Measurements from ENCODE around the gene MAPKBP1.

MAPKBP1 gene

DNA sequence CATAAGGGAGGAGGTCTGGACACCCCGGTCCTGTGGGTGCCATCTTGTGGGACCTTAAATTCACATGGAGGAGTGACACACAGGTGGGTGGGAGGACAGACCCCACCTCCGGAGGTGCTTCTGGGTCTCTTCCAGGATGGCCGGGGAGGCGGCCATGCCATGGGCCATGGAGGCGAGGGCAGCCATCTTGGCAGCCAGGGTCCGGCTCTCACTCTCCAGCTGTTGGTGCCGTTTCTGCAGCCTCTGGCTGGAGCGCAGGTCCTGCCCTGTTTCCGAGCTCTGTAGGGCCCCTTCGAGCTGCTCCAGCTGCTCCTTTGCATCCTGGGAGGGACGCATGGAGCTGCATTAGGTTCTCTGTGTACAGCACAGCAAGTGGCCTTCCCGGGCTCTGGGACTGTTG, 100.5 kb downstream of the MAPKBP1 start:
- Histone ChIP-seq H3K9me3 (no peaks in the 10 kb centered on the region), H3K27me3 (peaks cover 6% of the 10 kb centered on the region), H3K36me3 (no peaks in the 10 kb centered on the region), H3K4me3 (ENCODE audit: low read depth in 1 of 2, low read length in 1 of 2) (no peak overlapping the region), H3K27ac (no peak overlapping the region), H3K4me1 (ENCODE audit: control insufficient read depth in 1 of 2, insufficient read depth in 1 of 2, low read depth in 1 of 2, low read length in 1 of 2) (no peaks in the 10 kb centered on the region)
- TF ChIP-seq, protein P1, sequence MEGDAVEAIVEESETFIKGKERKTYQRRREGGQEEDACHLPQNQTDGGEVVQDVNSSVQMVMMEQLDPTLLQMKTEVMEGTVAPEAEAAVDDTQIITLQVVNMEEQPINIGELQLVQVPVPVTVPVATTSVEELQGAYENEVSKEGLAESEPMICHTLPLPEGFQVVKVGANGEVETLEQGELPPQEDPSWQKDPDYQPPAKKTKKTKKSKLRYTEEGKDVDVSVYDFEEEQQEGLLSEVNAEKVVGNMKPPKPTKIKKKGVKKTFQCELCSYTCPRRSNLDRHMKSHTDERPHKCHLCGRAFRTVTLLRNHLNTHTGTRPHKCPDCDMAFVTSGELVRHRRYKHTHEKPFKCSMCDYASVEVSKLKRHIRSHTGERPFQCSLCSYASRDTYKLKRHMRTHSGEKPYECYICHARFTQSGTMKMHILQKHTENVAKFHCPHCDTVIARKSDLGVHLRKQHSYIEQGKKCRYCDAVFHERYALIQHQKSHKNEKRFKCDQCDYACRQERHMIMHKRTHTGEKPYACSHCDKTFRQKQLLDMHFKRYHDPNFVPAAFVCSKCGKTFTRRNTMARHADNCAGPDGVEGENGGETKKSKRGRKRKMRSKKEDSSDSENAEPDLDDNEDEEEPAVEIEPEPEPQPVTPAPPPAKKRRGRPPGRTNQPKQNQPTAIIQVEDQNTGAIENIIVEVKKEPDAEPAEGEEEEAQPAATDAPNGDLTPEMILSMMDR (IDR thresholded peaks at IDR 0.05), result no peak

GRCh38 chr15:41876007-41876406, 101.7 kb downstream of the MAPKBP1 start:
- Histone ChIP-seq H3K36me3 (no peaks in the 10 kb centered on the region), H3K4me1 (ENCODE audit: control insufficient read depth in 1 of 2, insufficient read depth in 1 of 2, low read depth in 1 of 2, low read length in 1 of 2) (no peaks in the 10 kb centered on the region), H3K9me3 (no peaks in the 10 kb centered on the region), H3K27ac (no peak overlapping the region), H3K27me3 (peaks cover 19% of the 10 kb centered on the region), H3K4me3 (ENCODE audit: low read depth in 1 of 2, low read length in 1 of 2) (no peak overlapping the region)
- TF ChIP-seq, protein P1 (IDR thresholded peaks at IDR 0.05), result no peak

GRCh38 chr15:41876689-41877088, 102.4 kb downstream of the MAPKBP1 start:
- no peaks in the 10 kb centered on the region for H3K36me3 ChIP-seq
- H3K27me3 ChIP-seq, result peaks cover 26% of the 10 kb centered on the region
- TF ChIP-seq, protein P1 (IDR thresholded peaks at IDR 0.05), result no peak
- H3K4me1 ChIP-seq (ENCODE audit: control insufficient read depth in 1 of 2, insufficient read depth in 1 of 2, low read depth in 1 of 2, low read length in 1 of 2), result no peaks in the 10 kb centered on the region
- no peaks in the 10 kb centered on the region for H3K9me3 ChIP-seq
- no peak overlapping the region for H3K27ac ChIP-seq
- no peak overlapping the region for H3K4me3 ChIP-seq (ENCODE audit: low read depth in 1 of 2, low read length in 1 of 2)

Measured in neutrophil (primary cell).